Activated T-cell treated with anti-CD3 and anti-CD28 coated beads for 1 hour (primary cell): ENCODE measurements around the gene UCN.
"Not testable (repeated sequence)": the region's sequence is repeated elsewhere in the genome, so short reads cannot be mapped to it uniquely, and the experiment has no call there.

Source experiments
- DNase-seq: peaks from one replicate; pipeline ENCODE4 v3.0.0-alpha.2; 2020; ENCODE audit warnings: low read depth

UCN gene

GRCh38 chr2:27282892-27283291 lies 25.4 kb downstream of the UCN start:
- no peak for DNase-seq

- DNase-seq, result no peak
These were observed 26.2 kb downstream of the UCN start, which contains the start of gene TRIM54 for GRCh38 chr2:27281855-27282559. TRIM54 (plus strand) TSS chr2:27282429; CDS start chr2:27282732, 303 bp downstream.

DNA sequence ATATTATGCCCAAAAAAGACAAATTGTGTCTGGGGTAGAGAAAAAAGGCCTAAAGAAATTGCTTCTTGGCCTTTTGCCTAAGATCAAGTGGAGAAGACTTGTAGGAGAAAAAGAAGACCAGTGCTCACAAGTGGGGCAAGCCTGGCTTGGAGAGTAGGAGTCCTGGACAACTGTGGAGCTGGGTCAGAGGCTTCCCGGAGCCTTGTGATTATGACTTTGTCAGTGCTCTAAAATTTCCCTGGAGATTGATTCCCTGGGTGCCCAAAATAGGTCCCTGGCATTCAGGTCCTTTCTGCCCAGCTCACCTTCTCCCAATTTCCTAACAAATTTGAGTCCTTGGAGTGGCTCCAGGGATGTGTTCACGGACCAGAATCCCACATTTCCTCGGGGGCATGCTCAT lies 26.8 kb downstream of the UCN start:
- no peak for DNase-seq

DNA sequence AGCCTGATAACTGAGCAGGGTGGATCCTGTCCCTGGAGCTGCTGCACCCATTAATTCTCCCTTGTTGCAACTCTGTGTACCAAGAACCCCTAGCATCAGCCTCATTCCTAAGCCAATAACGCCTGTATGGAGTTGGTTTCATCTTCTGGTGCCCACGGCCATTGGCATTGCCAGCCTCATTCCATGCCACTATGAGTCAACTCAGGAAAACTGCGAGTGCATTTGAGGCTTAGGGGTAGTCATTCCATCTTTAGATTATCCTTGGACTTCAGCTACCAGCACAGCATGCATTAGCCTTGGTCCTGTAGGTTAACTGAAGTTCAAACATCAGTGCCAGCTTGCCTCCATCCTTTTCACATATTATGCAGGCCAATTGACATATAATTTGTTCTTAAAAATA lies 27.4 kb downstream of the UCN start:
- DNase-seq, result no peak

DNA sequence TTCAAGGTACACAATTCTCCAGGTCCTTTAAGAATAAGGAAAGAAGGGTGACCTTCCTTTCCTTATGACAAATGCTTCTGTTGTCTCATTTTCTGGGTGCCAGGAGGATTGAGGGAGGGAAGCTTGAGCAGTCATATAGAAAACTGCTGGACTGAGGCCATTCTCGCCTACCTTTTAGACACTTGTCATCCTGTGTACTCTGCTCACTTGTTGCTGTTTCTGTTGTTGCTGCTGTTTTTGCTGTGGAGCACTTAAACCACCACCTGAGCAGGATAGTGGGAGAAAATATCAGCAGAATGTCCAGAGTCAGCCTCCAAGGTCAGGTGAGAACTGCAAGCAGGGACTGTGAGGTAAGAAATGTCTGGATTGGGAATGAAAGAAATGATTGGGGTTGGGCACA lies 30.2 kb downstream of the UCN start:
- no peak for DNase-seq

DNA sequence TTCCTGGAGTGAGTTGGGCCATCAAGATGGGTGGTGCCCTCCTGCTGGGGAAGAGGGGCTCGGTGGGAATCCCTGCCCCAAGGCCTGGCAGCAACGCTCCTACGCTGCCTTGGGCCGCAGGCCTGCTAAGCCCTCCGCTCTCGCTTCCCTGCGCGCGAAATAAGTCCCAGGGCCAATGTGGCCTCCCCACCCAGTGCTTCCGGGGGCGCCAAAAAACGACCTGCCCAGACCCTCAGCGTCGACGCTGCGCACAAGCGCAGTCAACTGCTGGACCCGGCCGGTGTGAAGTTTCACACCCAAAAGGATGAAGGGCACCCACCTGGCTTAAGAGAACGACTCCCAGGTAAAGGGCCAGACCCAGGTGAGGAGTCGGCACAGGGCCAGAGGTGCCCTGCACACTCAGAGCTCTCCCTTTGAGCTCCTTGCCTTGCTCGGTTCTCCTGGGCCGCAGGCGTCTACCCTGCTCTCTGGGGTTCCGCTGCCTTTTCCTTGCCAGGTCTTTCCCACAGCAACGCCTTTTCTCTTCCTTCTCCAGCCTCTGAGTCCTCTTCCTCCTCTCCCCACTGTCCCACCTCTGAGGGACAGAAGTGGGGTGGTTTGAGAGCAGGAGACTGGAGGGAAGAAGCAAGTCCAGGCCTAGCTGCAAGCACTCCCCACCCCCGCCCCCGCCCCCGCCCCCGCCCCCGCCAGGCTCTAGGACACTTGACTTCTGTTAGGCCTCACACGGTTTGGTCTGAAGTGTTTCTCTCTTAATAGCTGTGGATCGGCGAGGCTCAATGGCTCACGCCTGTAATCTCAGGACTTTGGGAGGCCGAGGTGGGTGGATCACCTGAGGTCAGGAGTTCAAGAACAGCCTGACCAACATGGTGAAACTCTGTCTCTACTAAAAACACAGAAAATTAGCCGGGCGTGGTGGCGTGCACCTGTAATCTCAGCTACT lies 32.8 kb downstream of the UCN start, which contains the start of gene DNAJC5G:
Gene DNAJC5G, plus strand, starts transcription at position 223 of the 940 bp plus-strand sequence. CDS start 1,296 bp downstream, outside the sequence.
- no peak for DNase-seq

- DNase-seq, result not testable (repeated sequence)
These were observed 35.4 kb downstream of the UCN start for GRCh38 chr2:27272537-27273522.

- DNase-seq, result no peak
These were observed 36.5 kb downstream of the UCN start for GRCh38 chr2:27271631-27272340.

GRCh38 chr2:27270670-27271069 lies 37.6 kb downstream of the UCN start:
- DNase-seq, result no peak

DNA sequence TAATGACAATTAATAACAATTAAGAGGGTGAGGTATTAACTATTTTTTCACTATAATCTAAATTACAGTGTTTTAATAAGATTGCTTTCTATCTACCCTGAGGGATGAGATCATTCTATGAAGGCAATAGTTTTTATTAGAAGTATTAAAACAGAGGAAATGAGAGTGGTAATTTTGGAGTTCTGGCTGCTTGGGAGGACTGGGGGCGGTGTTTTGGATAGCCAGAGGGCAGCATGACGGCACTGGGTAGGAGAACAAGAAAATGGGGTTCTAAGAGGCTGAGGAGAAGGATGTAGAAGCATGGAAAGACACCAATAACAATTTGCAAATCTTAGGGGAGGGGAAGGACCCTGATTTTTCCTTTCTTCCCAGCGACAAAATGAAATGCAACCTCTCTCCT lies 38.1 kb downstream of the UCN start:
- no peak for DNase-seq

- DNase-seq, result not testable (repeated sequence)
These were observed 39.9 kb downstream of the UCN start for GRCh38 chr2:27268296-27268695.

DNA sequence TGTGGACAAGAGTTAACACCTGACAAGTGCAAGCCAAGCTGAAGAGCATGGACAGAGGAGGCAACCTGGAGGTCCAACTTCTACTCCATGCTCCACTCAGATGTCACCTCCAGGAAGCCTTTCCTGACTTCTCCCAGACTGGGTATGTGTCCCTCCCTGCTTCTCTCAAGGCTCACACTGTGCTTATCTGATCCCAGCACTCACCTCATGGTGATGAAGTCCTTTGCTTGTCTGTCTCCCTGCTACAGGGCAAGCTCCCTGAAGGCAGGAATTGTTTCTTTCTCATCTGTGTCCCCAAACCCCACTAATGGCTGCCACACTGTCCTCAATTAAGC lies 42.7 kb downstream of the UCN start:
- DNase-seq, result no peak

DNA sequence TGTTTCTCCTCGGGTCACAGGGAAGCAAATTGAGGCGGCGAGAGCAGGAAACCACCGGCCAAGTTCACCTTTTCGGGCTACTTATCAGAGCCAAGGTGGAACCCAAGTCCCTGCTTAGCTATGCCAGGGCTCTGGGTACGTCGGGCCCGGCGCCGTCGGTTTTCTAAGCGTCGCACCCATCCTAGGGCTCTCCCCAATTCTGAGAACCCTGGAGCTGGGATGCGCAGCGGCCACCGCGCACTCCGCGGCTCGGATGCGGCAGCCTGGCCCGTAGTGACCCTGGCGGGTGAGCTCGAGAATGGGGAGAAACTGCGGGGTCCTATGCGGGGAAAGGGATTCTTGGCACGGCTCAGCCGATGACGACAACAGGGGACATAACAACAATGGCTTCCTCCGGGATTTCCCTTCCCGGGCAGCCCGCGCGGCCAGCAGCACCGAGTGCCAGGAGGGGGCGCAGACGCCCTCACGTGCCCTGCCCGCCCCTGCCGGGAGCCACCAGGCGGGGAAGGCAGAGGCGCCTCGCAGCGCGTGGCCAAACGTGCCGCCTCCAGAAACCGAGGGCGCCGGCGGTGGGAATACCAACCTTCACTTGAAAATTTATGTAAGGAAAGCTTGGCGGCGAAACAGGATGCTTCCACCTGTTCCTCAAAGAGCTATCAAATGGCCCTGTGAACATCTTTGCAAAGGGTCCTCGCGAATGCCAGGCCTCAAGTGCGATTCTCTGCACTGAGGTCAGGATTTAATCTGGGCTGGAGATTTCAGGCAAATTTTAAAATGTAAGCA lies 43.3 kb downstream of the UCN start:
- DNase-seq, result peak; percentile 51

DNA sequence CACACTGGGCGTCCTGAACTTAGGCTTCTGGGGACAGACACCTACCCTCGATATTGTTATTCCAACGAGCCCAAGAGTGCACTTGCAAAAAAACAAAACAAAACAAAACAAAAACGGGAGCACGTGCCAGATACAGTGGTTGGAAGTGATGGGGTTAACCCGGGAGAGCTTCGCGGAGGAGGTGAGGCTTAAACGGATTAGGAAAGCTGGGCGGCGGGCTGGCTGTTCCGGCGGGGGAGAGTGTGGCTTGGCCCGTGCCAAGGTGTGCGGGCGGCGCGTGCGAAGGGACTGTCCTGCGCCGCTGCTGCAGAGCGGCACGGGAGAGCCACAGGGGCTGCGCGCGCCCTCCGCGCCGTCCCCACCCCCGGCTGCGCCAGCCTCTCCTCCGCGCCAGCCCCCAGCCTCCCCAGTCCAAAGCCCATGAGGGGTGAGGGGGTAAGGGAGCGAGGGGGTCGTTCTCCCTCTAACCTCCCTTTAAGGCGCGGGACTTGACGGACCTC lies 43.9 kb downstream of the UCN start:
- DNase-seq, result peak; percentile 6

- no peak for DNase-seq
These were observed 44.7 kb downstream of the UCN start for GRCh38 chr2:27263287-27264252.

GRCh38 chr2:27262379-27263286 lies 45.6 kb downstream of the UCN start, which contains the start of gene SLC30A3:
SLC30A3 (minus strand) TSS chr2:27263047; CDS start chr2:27262906, 141 bp downstream.
- peak; percentile 59 for DNase-seq

DNA sequence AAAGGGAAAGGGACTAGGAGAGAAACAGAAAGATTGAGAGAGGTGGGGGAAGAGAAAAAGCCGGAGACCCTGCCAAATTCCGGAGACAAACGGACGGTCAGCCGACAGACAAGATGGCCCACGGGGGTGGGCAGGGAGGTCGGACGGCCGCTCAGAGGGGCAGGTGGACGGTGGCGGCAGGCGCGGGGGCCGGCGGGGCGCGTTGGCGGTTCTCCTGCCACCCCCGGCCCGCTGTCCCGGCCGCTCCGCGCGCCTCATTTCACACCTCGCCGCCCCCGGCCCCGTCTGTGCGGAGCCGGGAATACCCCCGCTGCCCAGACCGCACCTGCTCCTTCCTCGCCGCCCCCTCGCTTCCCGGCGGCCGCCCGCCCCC lies 46.3 kb downstream of the UCN start:
- no peak for DNase-seq
